NB4 (cell line): ENCODE results near the gene KRTAP4-6.

ENCODE experiments used
- MYC ChIP-seq: IDR thresholded peaks from 2 replicates; pipeline ENCODE4 v1.6.1; 2011; ENCODE audit warnings: low read depth, low read length
- POLR2A ChIP-seq: IDR thresholded peaks from 2 replicates; pipeline ENCODE4 v1.6.1; 2011; ENCODE audit warnings: mild to moderate bottlenecking; ENCODE audit not compliant: insufficient read length; ENCODE audit errors: extremely low read depth
- TF ChIP-seq, protein P1 (sequence below): IDR thresholded peaks from one replicate; pipeline ENCODE4 v1.5.1; 2012; ENCODE audit warnings: low read depth, low read length
- TF ChIP-seq, protein P2 (sequence below): IDR thresholded peaks from 2 replicates; pipeline ENCODE4 v1.6.1; 2011; ENCODE audit warnings: low read depth, low read length

DNA sequence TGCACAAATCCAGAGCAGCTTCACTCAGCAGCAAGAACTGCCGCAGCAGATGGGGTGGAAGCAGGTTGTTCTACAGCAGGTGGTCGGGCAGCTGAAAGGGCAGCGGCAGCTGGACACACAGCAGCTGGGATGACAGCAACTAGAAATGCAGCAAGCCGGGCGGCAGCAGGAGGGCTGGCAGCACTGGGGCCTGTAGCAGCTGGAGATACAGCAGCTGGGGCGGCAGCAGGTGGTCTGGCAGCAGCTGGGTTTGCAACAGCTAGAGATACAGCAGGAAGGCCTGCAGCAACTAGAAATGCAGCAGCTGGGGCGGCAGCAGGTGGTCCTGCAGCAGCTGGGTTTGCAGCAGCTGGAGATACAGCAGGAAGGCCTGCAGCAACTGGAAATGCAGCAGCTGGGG, 27.2 kb upstream of the KRTAP4-6 start:
- TF ChIP-seq, protein P1, sequence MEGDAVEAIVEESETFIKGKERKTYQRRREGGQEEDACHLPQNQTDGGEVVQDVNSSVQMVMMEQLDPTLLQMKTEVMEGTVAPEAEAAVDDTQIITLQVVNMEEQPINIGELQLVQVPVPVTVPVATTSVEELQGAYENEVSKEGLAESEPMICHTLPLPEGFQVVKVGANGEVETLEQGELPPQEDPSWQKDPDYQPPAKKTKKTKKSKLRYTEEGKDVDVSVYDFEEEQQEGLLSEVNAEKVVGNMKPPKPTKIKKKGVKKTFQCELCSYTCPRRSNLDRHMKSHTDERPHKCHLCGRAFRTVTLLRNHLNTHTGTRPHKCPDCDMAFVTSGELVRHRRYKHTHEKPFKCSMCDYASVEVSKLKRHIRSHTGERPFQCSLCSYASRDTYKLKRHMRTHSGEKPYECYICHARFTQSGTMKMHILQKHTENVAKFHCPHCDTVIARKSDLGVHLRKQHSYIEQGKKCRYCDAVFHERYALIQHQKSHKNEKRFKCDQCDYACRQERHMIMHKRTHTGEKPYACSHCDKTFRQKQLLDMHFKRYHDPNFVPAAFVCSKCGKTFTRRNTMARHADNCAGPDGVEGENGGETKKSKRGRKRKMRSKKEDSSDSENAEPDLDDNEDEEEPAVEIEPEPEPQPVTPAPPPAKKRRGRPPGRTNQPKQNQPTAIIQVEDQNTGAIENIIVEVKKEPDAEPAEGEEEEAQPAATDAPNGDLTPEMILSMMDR: no peak
- TF ChIP-seq POLR2A: no peak
- TF ChIP-seq MYC: no peak
- TF ChIP-seq, protein P2, sequence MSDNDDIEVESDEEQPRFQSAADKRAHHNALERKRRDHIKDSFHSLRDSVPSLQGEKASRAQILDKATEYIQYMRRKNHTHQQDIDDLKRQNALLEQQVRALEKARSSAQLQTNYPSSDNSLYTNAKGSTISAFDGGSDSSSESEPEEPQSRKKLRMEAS: no peak
